IgD-negative memory B cell (primary cell): Measurements from ENCODE around the gene DDAH1. TPM values are rescaled to one million over a fixed set of nuclear protein-coding genes. Genes with fewer than 3 reads are reported as not detected.
"Not testable (repeated sequence)": the region's sequence is repeated elsewhere in the genome, so short reads cannot be mapped to it uniquely, and the experiment has no call there.

Experiments used
- H3K27ac Mint-ChIP-seq, 3 donors: one replicate each; pipeline ENCODE4 v1.8.0; 2020 to 2022; ENCODE audit warnings: mild to moderate bottlenecking in 3 of 3, mixed read lengths in 3 of 3, moderate library complexity in 1 of 3
- H3K27me3 Mint-ChIP-seq: one replicate; pipeline ENCODE4 v1.8.0; 2021; ENCODE audit warnings: mixed read lengths
- H3K36me3 Mint-ChIP-seq: one replicate; pipeline ENCODE4 v1.8.0; 2020; ENCODE audit warnings: mild to moderate bottlenecking, mixed read lengths
- H3K4me1 Mint-ChIP-seq, 3 donors: one replicate each; pipeline ENCODE4 v1.8.0; 2020 to 2022; ENCODE audit warnings: mixed read lengths in 3 of 3, mild to moderate bottlenecking in 1 of 3
- H3K4me3 Mint-ChIP-seq, 4 donors: one replicate each; pipeline ENCODE4 v1.8.0; 2020 to 2022; ENCODE audit warnings: mild to moderate bottlenecking in 4 of 4, mixed read lengths in 4 of 4, moderate library complexity in 3 of 4
- H3K9me3 Mint-ChIP-seq, 3 donors: one replicate each; pipeline ENCODE4 v1.8.0; 2020 to 2021; ENCODE audit warnings: mixed read lengths in 3 of 3, mild to moderate bottlenecking in 1 of 3
- polyA plus RNA-seq: library from polyadenylated mRNA; unstranded; fragments of 300-500 nt; fragmentation: Illumina TruSeq; gene quantifications from one replicate; pipeline ENCODE4 v1.2.3, GENCODE V29; 2021

Gene DDAH1
- polyA plus RNA-seq, 1 donor from 2014 or later, result 0.19 TPM

DNA sequence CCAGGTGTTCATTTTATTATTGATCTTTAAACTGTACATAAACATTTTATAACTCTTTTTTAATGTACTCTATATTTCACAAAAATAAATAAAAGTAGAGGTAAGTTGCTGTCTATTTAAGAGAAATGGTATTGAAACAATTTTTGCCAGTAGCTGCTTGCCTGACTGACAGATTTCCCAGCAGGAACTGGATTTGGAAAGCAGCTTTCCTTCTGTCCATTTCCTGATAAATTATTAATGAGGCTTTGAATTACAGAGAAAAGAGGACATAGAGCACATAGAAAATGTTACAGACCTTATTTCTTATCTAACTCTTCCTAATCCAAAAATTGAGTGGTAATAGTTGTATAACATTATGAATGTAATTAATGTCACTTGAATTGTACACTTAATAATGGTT is 108.8 kb downstream of the DDAH1 start:
- no peaks in the 10 kb centered on the region for H3K4me1 Mint-ChIP-seq
- no peaks in the 10 kb centered on the region for H3K27me3 Mint-ChIP-seq
- H3K9me3 Mint-ChIP-seq, result no peaks in the 10 kb centered on the region
- H3K27ac Mint-ChIP-seq, result no peak overlapping the region
- peaks cover 8% of the 10 kb centered on the region for H3K36me3 Mint-ChIP-seq
- no peak overlapping the region for H3K4me3 Mint-ChIP-seq

- no peaks in the 10 kb centered on the region for H3K4me1 Mint-ChIP-seq
- H3K27ac Mint-ChIP-seq, result no peak overlapping the region
- H3K9me3 Mint-ChIP-seq, result no peaks in the 10 kb centered on the region
- no peak overlapping the region for H3K4me3 Mint-ChIP-seq
- H3K27me3 Mint-ChIP-seq, result no peaks in the 10 kb centered on the region
- H3K36me3 Mint-ChIP-seq, result peaks cover 8% of the 10 kb centered on the region
Measured at GRCh38 chr1:85352055-85352454, 112.9 kb downstream of the DDAH1 start.

DNA sequence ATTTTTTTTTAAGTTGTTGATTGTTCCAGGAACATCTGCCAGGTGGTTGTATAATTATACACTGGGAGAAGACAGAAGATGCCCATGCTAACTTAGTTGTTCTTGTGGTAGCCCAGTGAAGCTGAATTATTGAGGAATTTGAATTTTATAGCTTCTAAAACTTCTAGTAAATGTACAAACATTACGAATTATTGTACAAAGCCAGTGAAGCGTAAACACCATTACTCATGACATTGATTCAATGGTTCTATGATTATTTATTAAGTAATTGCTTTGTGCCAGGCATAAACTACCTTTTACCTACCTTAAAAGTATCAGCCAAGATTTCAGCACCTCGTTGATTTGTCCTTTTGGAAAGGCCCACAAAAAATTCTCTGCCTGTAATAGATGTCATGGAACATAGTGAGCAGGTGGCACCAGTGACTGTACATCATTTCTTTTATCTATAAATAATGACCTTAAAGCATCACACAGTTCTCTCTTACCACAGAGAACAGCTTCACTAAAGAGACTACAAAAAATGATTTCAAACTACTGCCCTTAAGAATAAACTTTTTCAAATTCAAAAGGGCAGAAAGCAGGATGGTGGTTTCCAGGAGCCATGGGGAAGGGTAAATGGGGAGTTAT is 113.6 kb downstream of the DDAH1 start:
- no peaks in the 10 kb centered on the region for H3K9me3 Mint-ChIP-seq
- no peak overlapping the region for H3K4me3 Mint-ChIP-seq
- no peaks in the 10 kb centered on the region for H3K4me1 Mint-ChIP-seq
- H3K36me3 Mint-ChIP-seq, result peaks cover 8% of the 10 kb centered on the region
- H3K27ac Mint-ChIP-seq, result no peak overlapping the region
- no peaks in the 10 kb centered on the region for H3K27me3 Mint-ChIP-seq

DNA sequence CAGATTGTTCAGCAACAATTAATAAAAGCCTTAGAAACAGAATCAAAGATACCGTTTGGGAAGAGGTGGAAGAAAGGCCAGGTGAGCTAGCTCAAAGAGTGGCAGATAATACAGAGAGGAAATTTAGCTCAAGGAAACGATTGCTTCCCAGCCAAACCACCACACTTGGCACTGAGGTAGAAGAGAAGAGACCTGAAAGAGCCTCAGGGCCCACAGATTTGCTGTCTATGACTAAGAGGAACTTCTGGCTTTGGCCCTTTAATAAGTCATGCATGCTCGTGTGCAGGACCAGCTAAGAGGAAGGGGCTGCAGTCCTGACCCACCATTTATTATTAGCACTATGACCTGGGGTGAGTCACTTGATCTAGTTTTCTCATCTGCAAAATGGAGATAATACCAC is 115.7 kb downstream of the DDAH1 start:
- H3K4me3 Mint-ChIP-seq, result no peak overlapping the region
- no peaks in the 10 kb centered on the region for H3K27me3 Mint-ChIP-seq
- no peaks in the 10 kb centered on the region for H3K4me1 Mint-ChIP-seq
- no peaks in the 10 kb centered on the region for H3K9me3 Mint-ChIP-seq
- H3K36me3 Mint-ChIP-seq, result peaks cover 13% of the 10 kb centered on the region
- peak overlapping the region in 1 of 3 donors; percentile 5 for H3K27ac Mint-ChIP-seq

- Mint-ChIP-seq H3K27me3 (no peaks in the 10 kb centered on the region), H3K36me3 (peaks cover 11% of the 10 kb centered on the region), H3K4me1 (peaks cover 0 to 1% (median 0%) of the 10 kb centered on the region in 3 donors), H3K27ac (no peak overlapping the region), H3K9me3 (no peaks in the 10 kb centered on the region), H3K4me3 (no peak overlapping the region)
Measured at GRCh38 chr1:85347908-85348307, 117.1 kb downstream of the DDAH1 start.

DNA sequence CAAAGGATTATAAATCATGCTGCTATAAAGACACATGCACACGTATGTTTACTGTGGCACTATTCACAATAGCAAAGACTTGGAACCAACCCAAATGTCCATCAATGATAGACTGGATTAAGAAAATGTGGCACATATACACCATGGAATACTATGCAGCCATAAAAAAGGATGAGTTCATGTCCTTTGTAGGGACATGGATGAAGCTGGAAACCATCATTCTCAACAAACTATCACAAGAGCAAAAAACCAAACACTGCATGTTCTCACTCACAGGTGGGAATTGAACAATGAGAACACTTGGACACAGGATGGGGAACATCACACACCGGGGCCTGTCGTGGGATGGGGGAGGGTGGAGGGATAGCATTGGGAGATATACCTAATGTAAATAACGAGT is 117.7 kb downstream of the DDAH1 start:
- not testable (repeated sequence) for H3K4me1 Mint-ChIP-seq, H3K27ac Mint-ChIP-seq, H3K4me3 Mint-ChIP-seq, H3K27me3 Mint-ChIP-seq, H3K9me3 Mint-ChIP-seq
- H3K36me3 Mint-ChIP-seq, result peaks cover 11% of the 10 kb centered on the region

GRCh38 chr1:85344256-85344694 is 120.7 kb downstream of the DDAH1 start:
- peaks cover 16% of the 10 kb centered on the region for H3K36me3 Mint-ChIP-seq
- H3K4me1 Mint-ChIP-seq, result peaks cover 0 to 1% (median 0%) of the 10 kb centered on the region in 3 donors
- no peaks in the 10 kb centered on the region for H3K9me3 Mint-ChIP-seq
- H3K27me3 Mint-ChIP-seq, result no peaks in the 10 kb centered on the region
- H3K27ac Mint-ChIP-seq, result no peak overlapping the region
- H3K4me3 Mint-ChIP-seq, result no peak overlapping the region

GRCh38 chr1:85343612-85344255 is 121.2 kb downstream of the DDAH1 start:
- Mint-ChIP-seq H3K9me3 (no peaks in the 10 kb centered on the region), H3K36me3 (peaks cover 13% of the 10 kb centered on the region), H3K27me3 (no peaks in the 10 kb centered on the region), H3K4me3 (no peak overlapping the region), H3K4me1 (peaks cover 0 to 1% (median 0%) of the 10 kb centered on the region in 3 donors), H3K27ac (no peak overlapping the region)

DNA sequence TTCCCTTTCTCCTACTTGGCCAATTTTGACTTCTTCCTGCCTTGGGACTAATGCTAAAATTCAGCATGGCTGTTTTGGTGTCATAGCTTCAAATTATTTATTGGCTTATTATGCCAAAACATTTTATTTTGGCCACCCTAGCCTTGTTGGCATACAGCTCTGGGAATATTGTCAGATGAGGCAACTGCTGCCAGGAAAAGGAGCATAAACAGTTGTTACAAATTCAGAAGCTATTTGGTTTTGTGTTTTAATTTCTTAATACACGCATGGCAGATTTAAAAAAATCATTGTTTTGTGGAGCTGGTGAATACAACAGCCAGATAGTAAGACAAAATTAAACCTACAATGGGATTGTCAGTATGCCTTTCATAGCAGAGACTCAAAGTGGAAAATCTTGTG is 121.7 kb downstream of the DDAH1 start:
- Mint-ChIP-seq H3K4me1 (peaks cover 0 to 1% (median 0%) of the 10 kb centered on the region in 3 donors), H3K27me3 (no peaks in the 10 kb centered on the region), H3K9me3 (no peaks in the 10 kb centered on the region), H3K4me3 (no peak overlapping the region), H3K27ac (no peak overlapping the region), H3K36me3 (peaks cover 10% of the 10 kb centered on the region)

- no peaks in the 10 kb centered on the region for H3K27me3 Mint-ChIP-seq
- no peak overlapping the region for H3K27ac Mint-ChIP-seq
- no peaks in the 10 kb centered on the region for H3K9me3 Mint-ChIP-seq
- peaks cover 10% of the 10 kb centered on the region for H3K36me3 Mint-ChIP-seq
- no peak overlapping the region for H3K4me3 Mint-ChIP-seq
- H3K4me1 Mint-ChIP-seq, result peaks cover 0 to 1% (median 0%) of the 10 kb centered on the region in 3 donors
Measured at GRCh38 chr1:85342207-85342606, 122.8 kb downstream of the DDAH1 start.

DNA sequence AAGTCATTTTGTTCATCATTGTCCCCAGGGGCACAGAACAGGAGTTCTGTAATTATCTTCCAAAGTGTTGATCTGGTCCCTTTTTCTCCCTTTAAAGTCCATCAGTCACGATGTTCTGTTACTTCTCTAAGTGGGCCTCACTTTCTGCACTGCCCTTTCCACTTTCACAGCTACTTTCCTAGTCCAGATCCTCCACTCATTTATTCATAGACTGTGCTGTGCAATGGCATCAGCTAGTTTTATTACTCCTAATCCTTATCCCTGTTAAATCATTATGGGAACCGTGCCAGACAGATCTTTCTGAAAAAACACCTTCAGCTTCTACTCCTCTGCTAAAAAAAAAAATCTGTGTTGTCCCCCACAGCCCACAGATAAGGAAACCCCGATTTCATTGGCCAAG is 124.5 kb downstream of the DDAH1 start:
- no peak overlapping the region for H3K27ac Mint-ChIP-seq
- H3K36me3 Mint-ChIP-seq, result peaks cover 6% of the 10 kb centered on the region
- H3K4me3 Mint-ChIP-seq, result no peak overlapping the region
- H3K4me1 Mint-ChIP-seq, result peaks cover 0 to 4% (median under 1%) of the 10 kb centered on the region in 3 donors
- H3K9me3 Mint-ChIP-seq, result no peaks in the 10 kb centered on the region
- H3K27me3 Mint-ChIP-seq, result no peaks in the 10 kb centered on the region

DNA sequence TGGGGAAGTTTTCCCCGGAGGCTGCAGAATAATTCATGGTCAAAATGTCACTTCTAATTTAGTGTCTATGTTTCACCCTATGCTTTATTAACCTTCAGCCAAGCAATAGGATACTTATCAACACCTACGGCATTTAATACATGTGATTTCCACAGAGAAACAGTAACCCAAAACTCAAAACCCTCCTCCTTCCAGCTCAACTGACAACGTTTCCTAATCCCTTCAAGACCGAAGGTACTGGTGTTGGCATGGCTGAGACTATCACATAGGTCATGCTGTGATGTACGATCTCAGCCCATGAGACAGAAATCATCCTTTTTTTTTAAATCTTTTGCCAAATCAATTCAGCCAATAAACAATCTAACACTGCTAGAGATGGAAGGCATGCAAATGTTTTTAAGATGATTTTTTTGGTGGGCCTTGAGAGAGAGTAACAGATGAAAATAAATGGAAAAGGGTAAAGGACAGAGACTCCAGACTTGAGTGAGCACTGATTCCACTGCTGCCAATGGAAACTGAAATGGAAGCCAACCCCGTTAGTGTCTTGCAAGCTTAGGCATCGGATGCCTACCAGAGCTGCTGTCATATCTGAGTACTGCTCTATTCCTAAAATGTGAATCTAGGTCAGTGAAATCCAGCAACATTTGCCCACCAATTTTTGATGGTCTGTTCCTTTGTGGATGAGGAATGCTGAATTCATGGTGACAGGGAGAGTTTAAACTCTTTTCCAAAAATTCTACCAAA is 125.1 kb downstream of the DDAH1 start:
- peaks cover 6% of the 10 kb centered on the region for H3K36me3 Mint-ChIP-seq
- H3K4me3 Mint-ChIP-seq, result no peak overlapping the region
- H3K4me1 Mint-ChIP-seq, result peaks cover 4 to 9% (median 7%) of the 10 kb centered on the region in 3 donors
- no peaks in the 10 kb centered on the region for H3K9me3 Mint-ChIP-seq
- no peak overlapping the region for H3K27ac Mint-ChIP-seq
- H3K27me3 Mint-ChIP-seq, result no peaks in the 10 kb centered on the region

- Mint-ChIP-seq H3K36me3 (peaks cover 5% of the 10 kb centered on the region), H3K27ac (no peak overlapping the region), H3K9me3 (peaks cover 0 to 6% (median 1%) of the 10 kb centered on the region in 3 donors), H3K27me3 (no peaks in the 10 kb centered on the region), H3K4me3 (no peak overlapping the region), H3K4me1 (peaks cover 10 to 14% (median 14%) of the 10 kb centered on the region in 3 donors)
Measured at GRCh38 chr1:85339089-85339488, 125.9 kb downstream of the DDAH1 start.

DNA sequence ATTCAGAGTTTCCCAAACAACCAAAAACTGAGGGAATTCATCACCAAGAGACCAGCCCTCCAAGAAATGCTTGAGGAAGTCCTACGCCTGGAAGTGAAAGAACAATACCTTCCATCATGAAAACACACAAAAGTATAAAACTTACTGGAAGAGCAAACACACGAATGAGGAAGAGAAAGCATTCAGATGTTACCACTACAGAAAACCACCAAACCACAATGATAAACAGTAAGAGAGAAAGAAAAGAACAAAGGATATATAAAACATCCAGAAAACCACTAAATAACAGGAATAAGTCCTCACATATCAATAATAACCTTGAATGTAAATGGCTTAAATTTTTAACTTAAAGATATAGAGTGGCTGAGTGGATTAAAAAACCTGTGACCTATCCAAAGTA is 130.0 kb downstream of the DDAH1 start:
- Mint-ChIP-seq H3K36me3 (peaks cover 2% of the 10 kb centered on the region), H3K27ac (no peak overlapping the region), H3K4me1 (peaks cover 24 to 36% (median 25%) of the 10 kb centered on the region in 3 donors), H3K27me3 (peaks cover 2% of the 10 kb centered on the region), H3K4me3 (peak overlapping the region in 1 of 4 donors; percentile 65), H3K9me3 (peaks cover 3 to 17% (median 3%) of the 10 kb centered on the region in 3 donors)

DNA sequence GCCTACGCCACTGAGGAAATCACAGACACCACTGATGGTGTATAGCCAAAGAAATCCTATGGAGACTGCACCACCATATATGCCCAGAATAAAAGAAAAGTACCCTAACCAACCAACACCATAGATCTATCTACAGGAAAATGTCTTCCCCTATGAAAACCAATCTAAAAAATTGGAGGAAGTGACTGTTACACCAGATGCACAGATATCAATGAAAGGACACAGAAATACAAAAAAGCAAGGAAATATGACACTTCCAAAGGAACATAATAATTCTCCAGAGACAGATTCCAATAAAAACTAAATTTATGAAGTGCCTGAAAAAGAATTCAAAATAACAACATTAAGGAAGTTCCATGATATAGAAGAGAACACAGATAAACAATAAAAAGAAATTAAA is 131.8 kb downstream of the DDAH1 start:
- peak overlapping the region in 1 of 3 donors; percentile 4 for H3K27ac Mint-ChIP-seq
- peaks cover 2% of the 10 kb centered on the region for H3K27me3 Mint-ChIP-seq

More for the DNA sequence above, 131.8 kb downstream of the DDAH1 start:
- peaks cover 3 to 17% (median 3%) of the 10 kb centered on the region in 3 donors for H3K9me3 Mint-ChIP-seq
- H3K4me3 Mint-ChIP-seq, result peak overlapping the region in 1 of 4 donors; percentile 9
- H3K36me3 Mint-ChIP-seq, result no peaks in the 10 kb centered on the region
- H3K4me1 Mint-ChIP-seq, result peaks cover 26 to 41% (median 27%) of the 10 kb centered on the region in 3 donors
